Spinal cord (tissue), 10 donors: ENCODE results near the gene MYOCD. TPM values are rescaled to one million over a fixed set of nuclear protein-coding genes. Genes with fewer than 3 reads are reported as not detected.

Experiments
- DNase-seq, 6 donors: peaks; one replicate each; pipeline versions ENCODE4 v3.0.0 to v3.0.0-alpha.2; 2013 to 2015; ENCODE audit warnings: low spot score in 6 of 6, low read depth in 4 of 6
- H3K27ac ChIP-seq: one replicate; pipeline ENCODE4 v1.5.1; 2013; ENCODE audit warnings: low read depth, low read length, control low read depth
- H3K27me3 ChIP-seq: one replicate; pipeline ENCODE4 v1.6.1; 2013; ENCODE audit warnings: low read length; ENCODE audit not compliant: control insufficient read depth, insufficient read depth
- H3K36me3 ChIP-seq: one replicate; pipeline ENCODE4 v1.6.1; 2013; ENCODE audit warnings: low read length; ENCODE audit not compliant: control insufficient read depth, insufficient read depth
- H3K4me1 ChIP-seq: one replicate; pipeline ENCODE4 v1.6.1; 2013; ENCODE audit warnings: low read length; ENCODE audit not compliant: control insufficient read depth, insufficient read depth
- H3K4me3 ChIP-seq: one replicate; pipeline ENCODE4 v1.5.1; 2013; ENCODE audit warnings: low read depth, low read length, control low read depth
- H3K9me3 ChIP-seq: one replicate; pipeline ENCODE4 v1.6.1; 2013; ENCODE audit warnings: low read length; ENCODE audit not compliant: control insufficient read depth, insufficient read depth
- WGBS: methylation state at CpG from one replicate; pipeline ENCODE4 v1.1.5; 2013; ENCODE audit warnings: missing lambda C conversion rate; ENCODE audit not compliant: insufficient coverage; 5-methylcytosine and 5-hydroxymethylcytosine counted together
- long read RNA-seq, 4 donors: transcript quantifications; one replicate each; lab custom pipeline, GENCODE V29; 2026
- polyA plus RNA-seq, 2 donors: library from polyadenylated mRNA; unstranded; fragments of 120-200 nt; gene quantifications; one replicate each; pipeline ENCODE4 v1.2.1, GENCODE V29; 2013; ENCODE audit not compliant: insufficient read length in 2 of 2
- total RNA-seq, 2 donors: library from RNA; depleted of rRNA in 1 of 2; stranded (reverse); fragments of 120-200 nt in 1 of 2; fragments of >200 nt in 1 of 2; gene quantifications; one replicate each; pipeline versions ENCODE4 v1.2.3 to v1.2.4, GENCODE V29; 2013 to 2014
- donor health status: healthy.

The MYOCD gene, protein sequence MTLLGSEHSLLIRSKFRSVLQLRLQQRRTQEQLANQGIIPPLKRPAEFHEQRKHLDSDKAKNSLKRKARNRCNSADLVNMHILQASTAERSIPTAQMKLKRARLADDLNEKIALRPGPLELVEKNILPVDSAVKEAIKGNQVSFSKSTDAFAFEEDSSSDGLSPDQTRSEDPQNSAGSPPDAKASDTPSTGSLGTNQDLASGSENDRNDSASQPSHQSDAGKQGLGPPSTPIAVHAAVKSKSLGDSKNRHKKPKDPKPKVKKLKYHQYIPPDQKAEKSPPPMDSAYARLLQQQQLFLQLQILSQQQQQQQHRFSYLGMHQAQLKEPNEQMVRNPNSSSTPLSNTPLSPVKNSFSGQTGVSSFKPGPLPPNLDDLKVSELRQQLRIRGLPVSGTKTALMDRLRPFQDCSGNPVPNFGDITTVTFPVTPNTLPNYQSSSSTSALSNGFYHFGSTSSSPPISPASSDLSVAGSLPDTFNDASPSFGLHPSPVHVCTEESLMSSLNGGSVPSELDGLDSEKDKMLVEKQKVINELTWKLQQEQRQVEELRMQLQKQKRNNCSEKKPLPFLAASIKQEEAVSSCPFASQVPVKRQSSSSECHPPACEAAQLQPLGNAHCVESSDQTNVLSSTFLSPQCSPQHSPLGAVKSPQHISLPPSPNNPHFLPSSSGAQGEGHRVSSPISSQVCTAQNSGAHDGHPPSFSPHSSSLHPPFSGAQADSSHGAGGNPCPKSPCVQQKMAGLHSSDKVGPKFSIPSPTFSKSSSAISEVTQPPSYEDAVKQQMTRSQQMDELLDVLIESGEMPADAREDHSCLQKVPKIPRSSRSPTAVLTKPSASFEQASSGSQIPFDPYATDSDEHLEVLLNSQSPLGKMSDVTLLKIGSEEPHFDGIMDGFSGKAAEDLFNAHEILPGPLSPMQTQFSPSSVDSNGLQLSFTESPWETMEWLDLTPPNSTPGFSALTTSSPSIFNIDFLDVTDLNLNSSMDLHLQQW
- total RNA-seq: under 1 TPM; 0.20 to 0.94 TPM
- polyA plus RNA-seq: under 1 TPM; 0.23 to 0.40 TPM
- long read RNA-seq, donor 1: 0 reads
- long read RNA-seq, donor 2: 0 reads
- long read RNA-seq, donor 3: 0 reads
- long read RNA-seq, donor 4: 0 reads

DNA sequence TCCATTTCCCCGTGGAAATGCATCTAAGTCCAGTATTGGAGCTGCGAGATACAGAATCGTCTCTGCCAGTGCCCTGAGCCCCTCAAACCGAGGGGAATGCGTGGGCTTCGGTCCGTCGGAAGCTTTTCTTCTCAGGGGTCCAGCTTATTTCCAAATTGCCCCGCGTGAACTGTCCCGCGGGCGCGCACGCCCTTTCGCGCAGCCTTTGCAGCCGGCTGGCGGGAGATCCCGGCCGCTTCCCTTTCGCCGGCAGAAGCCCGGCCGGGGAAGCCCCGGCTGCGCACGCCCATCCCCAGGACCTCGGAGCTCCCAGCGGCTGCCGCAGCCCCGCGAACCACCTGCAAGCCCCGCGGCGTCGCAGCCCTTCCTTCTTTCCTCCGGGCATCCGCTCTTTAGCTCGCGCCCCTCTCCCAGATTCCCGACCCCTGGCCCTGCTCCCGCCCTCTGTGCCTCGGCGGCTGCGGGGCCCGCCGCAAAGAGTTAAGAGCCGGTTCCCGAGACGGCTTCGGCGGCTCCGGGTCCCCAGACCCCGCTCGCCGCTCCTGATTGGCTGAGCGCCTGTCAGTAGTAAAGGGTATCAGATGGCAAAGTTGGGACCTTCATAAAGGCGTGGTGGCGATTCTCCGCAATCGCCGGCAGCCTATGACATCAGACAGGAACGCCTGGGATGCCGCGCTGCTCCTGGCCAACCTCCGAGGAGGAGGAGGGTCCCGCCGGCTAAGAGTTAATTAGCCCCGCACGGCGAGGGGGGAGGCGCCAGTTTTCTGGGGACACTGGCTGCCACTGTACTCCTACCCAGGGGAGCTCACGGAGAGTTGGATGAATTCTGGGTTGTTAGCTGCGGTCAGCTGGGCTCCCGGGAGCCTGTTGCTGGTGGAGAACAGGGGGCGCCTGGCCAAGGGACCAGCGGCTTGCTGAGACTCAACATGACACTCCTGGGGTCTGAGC, at the start of gene MYOCD:
TSS of gene MYOCD (plus strand) at position 628 of the 948 bp plus-strand sequence. CDS start at position 927, 299 bp downstream.
- Histone ChIP-seq H3K9me3 (no peaks in the 10 kb centered on the region), H3K27ac (no peak within 1 kb of the TSS), H3K36me3 (no peaks in the 10 kb centered on the region), H3K4me3 (peak within 1 kb of the TSS; percentile 44), H3K27me3 (peaks cover 36% of the 10 kb centered on the region), H3K4me1 (peaks cover 14% of the 10 kb centered on the region)
- peak in 3 of 6 donors; percentile 12 to 59 (median 45) for DNase-seq
- under 1% methylated on average over 78 of the region's 78 CpGs for WGBS

DNA sequence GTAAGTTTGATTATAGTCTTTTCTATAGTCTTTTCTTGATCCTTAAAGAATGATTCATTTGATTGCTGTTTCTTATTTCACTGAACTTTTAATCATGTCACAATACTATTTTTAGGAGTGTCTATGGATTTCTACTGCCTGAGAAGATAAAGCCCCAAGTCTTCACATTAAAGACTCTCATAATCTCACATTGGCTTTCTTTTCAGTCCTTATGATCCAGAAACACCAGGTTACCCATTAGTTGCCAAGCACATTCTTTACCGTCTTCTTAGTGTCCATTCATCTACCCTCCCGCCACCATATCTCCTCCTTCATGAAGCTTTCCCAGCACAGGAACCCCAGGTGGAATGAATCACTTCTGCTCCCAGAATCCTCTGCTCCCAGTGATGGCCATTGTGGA, 49.5 kb upstream of the MYOCD start:
- no peaks in the 10 kb centered on the region for H3K27me3 ChIP-seq
- 78% methylated on average over 2 of the region's 2 CpGs for WGBS
- DNase-seq: no peak

DNA sequence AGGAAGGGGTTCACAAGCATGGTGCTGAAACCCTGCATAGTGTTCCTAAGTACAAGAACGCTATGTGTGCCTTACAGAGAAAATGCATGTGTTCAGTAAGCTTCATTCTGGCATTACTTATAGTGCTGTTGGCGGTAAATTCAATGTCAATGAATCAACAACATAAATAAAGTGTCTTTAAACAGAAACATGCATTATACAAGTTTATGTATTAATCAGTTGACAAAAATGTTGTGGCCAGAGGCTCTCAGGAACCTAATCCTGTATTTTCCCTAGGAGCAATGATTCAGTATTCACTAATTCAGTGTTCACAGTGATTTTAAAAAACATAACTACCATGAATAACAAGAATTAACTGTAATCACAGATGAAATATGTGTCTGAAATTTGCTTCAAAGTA, 47.1 kb upstream of the MYOCD start:
- Histone ChIP-seq H3K9me3 (no peaks in the 10 kb centered on the region), H3K4me3 (no peak overlapping the region), H3K27me3 (no peaks in the 10 kb centered on the region), H3K27ac (no peak overlapping the region), H3K4me1 (no peaks in the 10 kb centered on the region), H3K36me3 (no peaks in the 10 kb centered on the region)
- 100% methylated on average over 1 of the region's 2 CpGs for WGBS
- DNase-seq: no peak

More for the DNA sequence above, 49.5 kb upstream of the MYOCD start:
- Histone ChIP-seq H3K36me3 (no peaks in the 10 kb centered on the region), H3K4me3 (no peak overlapping the region), H3K9me3 (no peaks in the 10 kb centered on the region), H3K4me1 (no peaks in the 10 kb centered on the region), H3K27ac (no peak overlapping the region)

DNA sequence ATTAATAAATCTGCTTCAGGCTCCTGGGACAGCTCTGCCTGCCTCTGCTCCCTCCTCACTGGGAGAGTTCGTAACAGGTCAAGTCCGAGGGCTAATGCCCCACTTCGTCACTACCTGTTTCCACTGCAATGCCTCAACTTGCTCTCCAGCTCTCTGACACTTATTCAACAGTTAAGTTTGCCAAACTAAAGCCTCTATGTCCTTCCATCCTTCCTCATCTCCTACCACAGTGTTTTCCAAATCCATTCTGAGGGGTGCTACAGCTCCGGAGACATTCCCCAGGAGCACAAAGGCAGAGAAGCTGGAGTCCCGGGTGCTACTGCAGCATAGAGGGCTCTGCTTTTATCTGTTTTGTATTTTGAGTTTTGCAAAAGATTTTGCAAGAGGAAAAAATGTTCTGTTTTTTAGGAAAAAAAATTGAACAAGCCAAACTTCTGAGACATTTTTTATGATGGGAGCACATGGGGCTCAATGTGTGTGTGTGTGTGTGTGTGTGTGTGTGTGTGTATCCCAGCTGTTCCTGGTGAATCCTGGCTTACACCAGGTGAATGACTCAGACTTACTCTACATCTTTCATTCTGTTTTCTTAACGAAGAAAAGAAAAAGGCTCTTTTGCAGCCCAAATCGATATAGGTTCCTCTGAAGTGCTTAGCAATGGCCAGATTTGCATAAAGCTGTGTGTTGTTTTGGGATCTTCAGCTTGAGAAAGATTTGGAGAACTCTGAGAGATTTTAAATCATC, 46.1 kb upstream of the MYOCD start:
- Histone ChIP-seq H3K4me3 (no peak overlapping the region), H3K9me3 (no peaks in the 10 kb centered on the region), H3K4me1 (no peaks in the 10 kb centered on the region), H3K36me3 (no peaks in the 10 kb centered on the region), H3K27me3 (no peaks in the 10 kb centered on the region), H3K27ac (no peak overlapping the region)
- WGBS: 70% methylated on average over 4 of the region's 7 CpGs
- DNase-seq: no peak

DNA sequence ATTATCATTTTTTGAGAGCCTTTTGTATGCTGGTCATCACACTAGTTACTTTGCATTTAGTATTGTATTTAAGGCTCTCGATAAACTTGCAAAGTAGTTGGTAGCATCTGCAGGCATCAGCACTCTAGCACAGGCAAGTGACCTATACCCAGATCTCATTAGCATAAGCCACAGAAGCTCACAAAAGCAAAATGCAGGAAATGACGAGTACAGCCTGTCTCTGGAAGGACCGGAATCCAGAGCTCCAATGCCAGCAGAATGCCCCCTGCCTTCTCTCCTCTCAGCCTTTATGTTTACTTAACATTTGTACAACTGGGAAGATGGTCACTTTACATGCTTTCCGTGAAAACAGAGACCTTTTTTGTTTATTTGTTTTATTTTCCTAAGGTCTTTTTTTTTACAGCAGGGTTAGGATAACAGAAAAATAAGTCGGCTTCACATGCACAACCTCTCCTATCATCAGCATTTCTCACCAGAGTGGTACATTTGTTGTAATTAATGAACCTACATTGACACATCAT, 45.4 kb upstream of the MYOCD start:
- H3K4me3 ChIP-seq: no peak overlapping the region
- no peaks in the 10 kb centered on the region for H3K9me3 ChIP-seq
- no peaks in the 10 kb centered on the region for H3K4me1 ChIP-seq
- H3K27ac ChIP-seq: no peak overlapping the region
- no peaks in the 10 kb centered on the region for H3K36me3 ChIP-seq
- H3K27me3 ChIP-seq: no peaks in the 10 kb centered on the region
- WGBS: 37% methylated on average over 2 of the region's 5 CpGs
- no peak for DNase-seq

DNA sequence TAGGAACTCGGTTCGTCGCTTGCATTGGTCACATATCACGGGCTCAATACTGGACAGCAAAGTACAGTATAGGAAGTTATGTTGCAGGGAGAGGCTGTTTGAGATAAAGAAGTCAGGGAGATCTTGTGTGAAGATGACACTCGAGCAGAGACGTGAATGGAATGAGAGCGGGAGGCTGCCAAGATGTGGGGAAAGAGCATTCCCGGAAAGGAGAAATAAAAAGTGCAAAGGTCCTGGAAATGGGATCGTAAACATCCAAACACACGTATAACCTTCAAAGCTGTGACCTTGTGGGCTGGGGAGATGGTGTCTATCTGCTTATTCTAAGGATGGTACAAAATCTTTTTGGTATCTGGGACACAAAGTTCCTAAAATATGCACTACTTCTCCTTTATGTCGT, 43.0 kb upstream of the MYOCD start:
- 89% methylated on average over 5 of the region's 11 CpGs for WGBS
- DNase-seq: no peak
- Histone ChIP-seq H3K9me3 (no peaks in the 10 kb centered on the region), H3K4me1 (no peaks in the 10 kb centered on the region), H3K4me3 (no peak overlapping the region), H3K27me3 (no peaks in the 10 kb centered on the region), H3K27ac (no peak overlapping the region), H3K36me3 (no peaks in the 10 kb centered on the region)

DNA sequence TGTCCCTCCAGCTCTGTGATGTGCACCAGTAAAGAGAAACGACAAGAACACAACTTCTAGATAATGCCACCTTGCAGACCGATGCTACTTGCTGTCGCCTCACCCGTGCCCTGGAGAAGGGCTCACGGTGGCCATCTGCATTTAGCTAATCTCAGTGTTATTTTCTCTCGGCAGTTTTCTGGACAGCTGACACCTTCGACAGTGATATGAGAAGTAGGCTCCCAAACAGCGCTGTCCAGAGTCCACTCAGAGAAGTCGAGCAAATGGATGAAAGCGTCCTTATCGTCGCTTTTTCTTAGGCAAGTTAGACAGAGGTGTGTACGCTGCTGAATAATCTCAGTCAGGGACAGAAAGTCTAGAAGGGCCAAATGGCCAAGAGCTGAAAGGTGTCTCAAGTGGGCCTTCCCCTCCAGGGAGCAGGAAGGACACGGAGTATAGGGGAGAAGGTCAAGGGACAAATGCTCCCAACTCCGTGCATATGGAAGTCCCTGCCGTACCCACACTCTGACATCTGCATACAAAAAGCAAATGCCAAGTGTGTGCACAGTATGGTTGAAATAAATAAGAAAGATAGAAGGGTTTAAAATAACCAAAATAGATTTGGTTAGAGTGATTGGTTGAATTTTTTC, 42.4 kb upstream of the MYOCD start:
- Histone ChIP-seq H3K4me1 (no peaks in the 10 kb centered on the region), H3K4me3 (no peak overlapping the region), H3K36me3 (no peaks in the 10 kb centered on the region), H3K27ac (no peak overlapping the region), H3K9me3 (no peaks in the 10 kb centered on the region), H3K27me3 (no peaks in the 10 kb centered on the region)
- WGBS: 97% methylated on average over 13 of the region's 16 CpGs
- no peak for DNase-seq

DNA sequence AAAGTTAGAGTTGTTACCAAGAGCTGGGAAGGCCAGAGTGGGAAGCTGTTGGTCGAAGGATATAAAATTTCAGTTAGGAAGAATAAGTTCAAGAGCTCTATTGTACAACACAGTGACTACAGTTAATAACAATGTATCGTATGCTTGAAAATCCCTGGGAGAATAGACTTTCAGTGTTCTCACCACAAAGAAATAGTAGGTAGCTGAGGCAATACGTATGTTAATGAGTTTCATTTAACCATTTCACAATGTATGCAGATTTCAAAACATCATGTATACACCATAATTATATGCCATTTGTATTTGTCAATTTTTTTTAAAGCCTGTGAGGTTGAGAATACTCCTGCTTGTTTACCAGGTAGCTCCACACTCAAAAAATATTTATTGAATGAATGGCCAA, 41.5 kb upstream of the MYOCD start:
- WGBS: no CpG with 5 or more reads among the region's 3 CpGs
- Histone ChIP-seq H3K4me3 (no peak overlapping the region), H3K27me3 (no peaks in the 10 kb centered on the region), H3K27ac (no peak overlapping the region), H3K36me3 (no peaks in the 10 kb centered on the region), H3K4me1 (no peaks in the 10 kb centered on the region), H3K9me3 (no peaks in the 10 kb centered on the region)
- DNase-seq: no peak
